Measurements from ENCODE around the gene RBMXL2. TPM values are rescaled to one million over a fixed set of nuclear protein-coding genes. Genes with fewer than 3 reads are reported as not detected.

The RBMXL2 gene
- 0.09 TPM in 1 of 2 replicates, not detected in the other for total RNA-seq

DNA sequence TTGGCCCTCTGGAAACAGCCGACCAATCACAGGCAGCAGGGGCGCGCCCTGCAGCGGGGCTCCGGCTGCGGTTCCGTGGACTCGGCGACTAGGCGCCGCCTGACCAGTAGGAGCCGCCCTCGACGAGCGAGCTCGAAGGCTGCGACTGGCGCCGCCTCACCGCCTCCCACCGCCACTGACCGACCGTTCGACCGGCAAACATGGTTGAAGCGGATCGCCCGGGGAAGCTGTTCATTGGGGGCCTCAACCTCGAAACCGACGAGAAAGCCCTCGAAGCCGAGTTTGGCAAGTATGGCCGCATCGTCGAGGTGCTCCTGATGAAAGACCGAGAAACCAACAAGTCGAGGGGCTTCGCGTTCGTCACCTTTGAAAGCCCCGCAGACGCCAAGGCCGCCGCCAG lies at the start of gene RBMXL2:
RBMXL2 (plus strand) TSS at position 78 of the 400 bp plus-strand sequence; CDS start at position 201, 123 bp downstream.
- Mint-ChIP-seq H3K36me3 (ENCODE audit: low read depth) (no peaks in the 10 kb centered on the region), H3K4me3 (ENCODE audit: low read depth) (no peak within 1 kb of the TSS), H3K27ac (no peak within 1 kb of the TSS), H3K27me3 (ENCODE audit: low read depth) (peaks cover 3% of the 10 kb centered on the region), H3K9me3 (no peaks in the 10 kb centered on the region), H3K4me1 (ENCODE audit: low read depth) (no peaks in the 10 kb centered on the region)
- intact Hi-C loops (cut with micrococcal nuclease), result no loop called here
- no peak for DNase-seq (ENCODE audit: low spot score)

DNA sequence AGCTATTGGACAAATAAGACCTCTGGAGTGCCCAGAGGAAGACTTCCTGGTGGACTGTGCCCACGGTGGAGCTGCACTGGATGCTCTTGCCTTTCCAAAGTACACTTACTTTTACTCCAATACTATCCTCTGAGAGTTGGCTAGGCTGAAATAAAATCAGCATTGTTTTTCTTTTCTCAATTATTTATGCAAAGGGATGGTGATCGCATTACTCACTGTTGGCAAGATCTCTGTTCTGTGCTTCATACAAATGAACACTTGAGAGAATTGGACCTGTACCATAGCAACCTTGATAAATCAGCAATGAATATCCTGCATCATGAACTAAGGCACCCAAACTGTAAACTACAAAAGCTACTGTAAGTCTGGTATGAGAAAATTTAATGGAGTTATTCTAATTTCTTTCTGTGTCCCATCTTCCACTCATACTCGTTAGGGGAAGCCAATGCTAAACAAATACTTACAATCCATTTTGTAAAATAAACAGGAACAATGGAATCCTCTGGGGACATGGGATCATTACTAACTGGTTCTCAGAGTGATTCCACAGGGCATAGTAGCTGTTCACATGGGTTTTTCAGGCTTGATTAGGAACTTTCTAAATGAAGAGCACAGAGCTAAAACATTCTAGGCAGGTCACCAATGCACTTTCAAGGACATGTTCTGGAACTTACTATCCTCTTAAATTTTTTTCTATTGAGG lies 42.2 kb upstream of the RBMXL2 start:
- Mint-ChIP-seq H3K4me3 (ENCODE audit: low read depth) (no peak overlapping the region), H3K27ac (no peak overlapping the region), H3K27me3 (ENCODE audit: low read depth) (no peaks in the 10 kb centered on the region), H3K36me3 (ENCODE audit: low read depth) (no peaks in the 10 kb centered on the region), H3K9me3 (no peaks in the 10 kb centered on the region), H3K4me1 (ENCODE audit: low read depth) (no peaks in the 10 kb centered on the region)
- intact Hi-C loops (cut with micrococcal nuclease), result no loop called here
- no peak for DNase-seq (ENCODE audit: low spot score)

DNA sequence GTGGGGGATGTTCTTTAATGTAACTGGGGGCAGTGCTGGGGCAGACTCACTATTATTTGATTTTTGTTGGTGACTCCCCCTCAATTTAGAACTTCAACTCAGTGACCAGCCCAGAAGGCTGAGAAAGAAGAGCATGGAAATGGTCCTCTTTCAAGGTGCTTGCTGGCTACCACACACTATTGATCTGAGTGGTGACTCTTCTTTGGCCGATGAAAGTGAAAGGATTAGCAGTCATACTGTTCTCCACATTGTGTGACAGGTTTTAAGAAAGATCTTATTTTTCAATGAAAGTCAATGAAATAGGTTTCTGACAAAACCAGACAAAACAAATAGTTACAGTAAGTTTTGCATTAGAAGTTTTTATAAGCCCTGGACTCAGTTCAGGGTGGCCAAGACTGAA lies 38.6 kb upstream of the RBMXL2 start:
- no peaks in the 10 kb centered on the region for H3K36me3 Mint-ChIP-seq (ENCODE audit: low read depth)

DNA sequence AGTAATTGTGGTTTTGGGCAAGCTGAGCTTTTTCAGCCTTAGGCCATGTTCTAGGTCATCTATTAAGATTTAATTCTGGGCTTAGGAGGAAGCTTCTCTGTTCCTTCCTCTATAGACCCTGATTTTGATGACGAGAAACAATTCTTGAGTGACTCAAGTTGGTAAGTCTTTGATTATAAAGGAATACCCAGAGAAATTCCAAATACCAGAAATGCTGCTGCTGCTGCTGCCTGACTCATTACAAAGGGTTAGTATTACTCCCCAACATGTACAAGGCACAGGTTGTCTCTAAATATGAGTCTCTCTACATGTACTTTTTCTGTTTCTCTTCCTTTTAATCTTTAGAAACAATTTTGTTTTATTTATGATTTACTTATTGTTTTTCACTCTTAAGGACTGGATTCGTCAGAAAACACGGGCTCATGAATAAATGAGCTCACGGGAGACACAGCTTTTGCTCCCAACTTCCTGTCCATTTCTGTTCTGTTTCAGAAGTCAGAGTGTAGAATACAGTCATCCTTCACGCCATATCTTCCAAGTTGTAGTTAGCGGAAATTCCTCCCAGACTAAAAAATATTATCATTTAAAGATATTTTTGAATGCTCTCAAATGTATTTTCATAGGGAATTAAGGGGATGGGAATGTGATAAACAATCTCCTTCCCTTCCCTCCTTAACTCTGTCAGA lies 31.8 kb upstream of the RBMXL2 start:
- no peaks in the 10 kb centered on the region for H3K9me3 Mint-ChIP-seq
- H3K4me3 Mint-ChIP-seq (ENCODE audit: low read depth), result no peak overlapping the region
- DNase-seq (ENCODE audit: low spot score), result no peak
- H3K27ac Mint-ChIP-seq, result no peak overlapping the region
- intact Hi-C loops (cut with micrococcal nuclease), result no loop called here
- H3K27me3 Mint-ChIP-seq (ENCODE audit: low read depth), result no peaks in the 10 kb centered on the region
- H3K36me3 Mint-ChIP-seq (ENCODE audit: low read depth), result no peaks in the 10 kb centered on the region
- H3K4me1 Mint-ChIP-seq (ENCODE audit: low read depth), result no peaks in the 10 kb centered on the region

More for the DNA sequence above, 38.6 kb upstream of the RBMXL2 start:
- intact Hi-C loops (cut with micrococcal nuclease), result no loop called here
- H3K27ac Mint-ChIP-seq, result no peak overlapping the region
- DNase-seq (ENCODE audit: low spot score), result no peak
- H3K4me1 Mint-ChIP-seq (ENCODE audit: low read depth), result no peaks in the 10 kb centered on the region
- no peak overlapping the region for H3K4me3 Mint-ChIP-seq (ENCODE audit: low read depth)
- H3K27me3 Mint-ChIP-seq (ENCODE audit: low read depth), result no peaks in the 10 kb centered on the region
- no peaks in the 10 kb centered on the region for H3K9me3 Mint-ChIP-seq

DNA sequence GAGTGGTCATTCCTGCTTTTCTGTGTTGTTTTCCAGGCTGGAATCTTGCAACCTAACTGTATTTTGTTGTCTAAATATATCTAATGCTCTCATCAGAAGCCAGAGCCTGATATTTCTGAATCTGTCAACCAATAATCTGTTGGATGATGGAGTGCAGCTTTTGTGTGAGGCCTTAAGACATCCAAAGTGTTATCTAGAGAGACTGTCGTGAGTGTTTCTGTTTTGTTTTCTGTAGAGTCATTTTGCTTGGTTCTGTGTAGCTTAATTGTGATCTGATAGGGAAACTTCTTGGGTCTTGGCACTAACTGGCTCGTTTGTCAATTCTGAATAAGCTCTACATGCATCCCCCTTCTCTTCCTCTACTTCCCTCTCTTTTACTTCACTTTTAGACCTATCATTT lies 31.2 kb upstream of the RBMXL2 start:
- H3K27me3 Mint-ChIP-seq (ENCODE audit: low read depth), result no peaks in the 10 kb centered on the region
- no peaks in the 10 kb centered on the region for H3K9me3 Mint-ChIP-seq
- no peak overlapping the region for H3K4me3 Mint-ChIP-seq (ENCODE audit: low read depth)
- no peak overlapping the region for H3K27ac Mint-ChIP-seq
- H3K4me1 Mint-ChIP-seq (ENCODE audit: low read depth), result no peaks in the 10 kb centered on the region
- DNase-seq (ENCODE audit: low spot score), result no peak
- H3K36me3 Mint-ChIP-seq (ENCODE audit: low read depth), result no peaks in the 10 kb centered on the region
- intact Hi-C loops (cut with micrococcal nuclease), result no loop called here

DNA sequence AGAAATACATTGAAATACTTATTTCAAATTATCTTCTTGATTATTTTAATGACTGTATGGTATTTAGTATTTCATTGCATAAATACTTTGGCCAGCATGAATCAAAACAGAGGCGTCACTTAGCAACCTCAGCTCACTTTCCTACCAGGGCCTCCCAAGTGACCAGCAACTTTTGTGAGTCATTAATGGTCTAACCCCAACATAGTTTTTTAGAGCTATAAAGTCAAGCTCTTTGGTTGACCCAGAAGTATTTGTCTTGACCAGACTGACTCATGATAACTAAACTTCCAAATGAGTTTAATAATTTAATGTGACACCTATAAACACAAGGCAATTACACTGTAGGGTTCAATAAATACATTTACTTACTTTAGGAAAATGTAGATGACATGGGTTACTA lies 27.9 kb upstream of the RBMXL2 start:
- Mint-ChIP-seq H3K9me3 (no peaks in the 10 kb centered on the region), H3K36me3 (ENCODE audit: low read depth) (no peaks in the 10 kb centered on the region), H3K4me1 (ENCODE audit: low read depth) (no peaks in the 10 kb centered on the region), H3K27me3 (ENCODE audit: low read depth) (no peaks in the 10 kb centered on the region), H3K4me3 (ENCODE audit: low read depth) (no peak overlapping the region), H3K27ac (no peak overlapping the region)
- no peak for DNase-seq (ENCODE audit: low spot score)
- intact Hi-C loops (cut with micrococcal nuclease), result no loop called here

DNA sequence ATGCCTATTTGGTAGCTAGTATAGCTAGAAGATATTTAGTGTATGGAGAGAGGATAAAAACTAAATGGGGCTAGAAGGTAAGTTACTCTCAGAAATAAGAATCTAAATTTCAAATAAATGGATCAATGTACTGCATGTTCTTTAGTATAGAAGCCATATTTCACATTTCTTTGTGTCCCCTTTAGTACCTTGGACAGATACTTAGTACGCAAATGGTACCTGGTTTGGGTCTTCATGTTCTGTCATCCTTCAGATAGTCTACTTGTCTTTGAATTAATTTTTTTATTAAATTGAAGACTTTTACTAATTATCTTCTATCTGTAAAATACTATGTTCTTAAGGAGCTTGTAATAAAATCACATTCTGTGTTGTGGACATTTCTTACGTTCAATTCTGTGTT lies 26.3 kb upstream of the RBMXL2 start:
- H3K36me3 Mint-ChIP-seq (ENCODE audit: low read depth), result no peaks in the 10 kb centered on the region
- no peaks in the 10 kb centered on the region for H3K9me3 Mint-ChIP-seq
- no peak for DNase-seq (ENCODE audit: low spot score)
- no peaks in the 10 kb centered on the region for H3K4me1 Mint-ChIP-seq (ENCODE audit: low read depth)
- H3K27me3 Mint-ChIP-seq (ENCODE audit: low read depth), result no peaks in the 10 kb centered on the region
- H3K27ac Mint-ChIP-seq, result no peak overlapping the region
- H3K4me3 Mint-ChIP-seq (ENCODE audit: low read depth), result no peak overlapping the region
- intact Hi-C loops (cut with micrococcal nuclease), result no loop called here

DNA sequence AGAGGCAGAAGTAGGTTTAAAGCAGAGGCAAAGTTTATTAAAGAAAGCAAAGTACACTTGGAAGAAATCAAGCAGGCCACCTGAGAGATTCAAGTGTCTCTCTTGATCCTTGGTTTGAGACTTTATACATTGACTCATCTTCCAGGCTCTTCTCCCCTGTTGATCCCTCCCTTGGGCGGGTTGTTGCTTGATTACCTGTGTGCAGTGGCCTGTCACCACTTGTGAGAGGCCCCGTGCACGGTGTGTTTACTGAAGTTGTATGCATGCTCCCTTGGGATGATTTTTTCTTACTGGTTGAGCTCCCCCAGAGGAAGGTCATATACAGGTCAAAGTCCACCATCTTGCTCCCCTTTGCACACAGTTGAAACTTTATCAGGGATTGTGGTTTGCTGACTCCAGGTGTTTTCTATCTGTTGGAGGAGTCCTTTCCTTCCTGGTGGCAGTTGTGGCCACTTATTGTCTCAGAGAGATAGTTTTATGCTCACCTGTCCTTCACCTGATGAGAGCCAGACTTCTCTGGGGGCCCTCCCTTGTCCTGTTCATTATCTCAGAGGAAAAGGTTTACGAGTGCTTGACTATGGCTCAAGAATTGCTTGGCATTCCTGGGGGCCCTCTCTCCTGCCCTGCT lies 16.3 kb upstream of the RBMXL2 start:
- no peaks in the 10 kb centered on the region for H3K27me3 Mint-ChIP-seq (ENCODE audit: low read depth)
- no peak for DNase-seq (ENCODE audit: low spot score)
- intact Hi-C loops (cut with micrococcal nuclease), result no loop called here
- no peaks in the 10 kb centered on the region for H3K4me1 Mint-ChIP-seq (ENCODE audit: low read depth)
- H3K4me3 Mint-ChIP-seq (ENCODE audit: low read depth), result no peak overlapping the region
- H3K9me3 Mint-ChIP-seq, result no peaks in the 10 kb centered on the region
- no peak overlapping the region for H3K27ac Mint-ChIP-seq
- H3K36me3 Mint-ChIP-seq (ENCODE audit: low read depth), result no peaks in the 10 kb centered on the region

DNA sequence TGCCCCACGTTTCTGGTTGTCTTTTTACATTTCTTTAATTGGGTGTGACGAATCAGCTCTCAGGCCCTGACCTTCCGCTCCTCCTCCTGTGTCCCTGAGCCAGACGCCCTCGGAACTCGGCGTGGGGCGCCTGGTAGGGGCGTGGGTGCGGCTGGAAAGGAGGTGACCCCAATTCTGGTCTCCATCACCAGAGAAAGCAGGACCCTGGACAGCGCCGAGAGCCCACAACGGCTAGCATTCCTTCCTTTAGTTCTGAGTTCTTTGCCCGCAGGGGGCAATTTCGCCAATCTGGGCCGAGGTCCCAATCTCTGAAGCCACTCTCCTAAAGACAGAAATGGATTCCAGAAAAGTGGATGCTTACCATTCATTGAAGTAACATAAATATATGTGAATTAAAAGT lies 11.7 kb upstream of the RBMXL2 start:
- H3K4me1 Mint-ChIP-seq (ENCODE audit: low read depth), result no peaks in the 10 kb centered on the region
- H3K36me3 Mint-ChIP-seq (ENCODE audit: low read depth), result no peaks in the 10 kb centered on the region
- no peak for DNase-seq (ENCODE audit: low spot score)
- no peak overlapping the region for H3K27ac Mint-ChIP-seq
- intact Hi-C loops (cut with micrococcal nuclease), result no loop called here
- H3K27me3 Mint-ChIP-seq (ENCODE audit: low read depth), result no peaks in the 10 kb centered on the region
- H3K9me3 Mint-ChIP-seq, result no peaks in the 10 kb centered on the region
- no peak overlapping the region for H3K4me3 Mint-ChIP-seq (ENCODE audit: low read depth)

DNA sequence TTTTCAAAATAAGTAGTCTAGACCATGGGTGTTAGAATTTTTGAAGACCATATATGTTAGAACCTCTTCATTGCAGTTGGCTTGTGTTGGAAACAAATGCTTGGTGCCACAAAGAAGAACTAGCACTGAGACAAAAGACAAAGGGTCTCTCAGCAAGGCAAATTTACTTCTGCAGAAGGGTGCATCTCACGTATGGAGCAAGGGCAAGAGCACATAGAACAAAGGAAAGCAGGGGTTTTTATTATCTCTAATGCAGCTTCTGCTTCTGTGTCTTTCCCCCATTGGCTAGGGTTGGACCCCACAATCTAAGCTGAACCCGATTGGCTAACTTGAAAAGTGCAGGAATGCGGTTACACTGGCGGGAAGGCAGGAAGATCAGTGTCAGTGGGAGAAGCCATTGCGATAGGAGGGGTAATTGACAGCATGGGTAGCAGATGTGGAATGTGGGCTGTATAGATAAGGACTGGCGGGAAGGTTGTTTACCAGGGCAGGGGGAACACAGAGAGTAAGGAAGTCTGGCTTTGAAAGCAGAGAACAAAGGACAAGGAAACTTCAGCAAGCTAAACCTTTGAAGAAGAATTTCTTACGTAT lies 9.2 kb upstream of the RBMXL2 start:
- Mint-ChIP-seq H3K4me1 (ENCODE audit: low read depth) (no peaks in the 10 kb centered on the region), H3K4me3 (ENCODE audit: low read depth) (no peak overlapping the region), H3K9me3 (no peaks in the 10 kb centered on the region), H3K36me3 (ENCODE audit: low read depth) (no peaks in the 10 kb centered on the region), H3K27ac (no peak overlapping the region), H3K27me3 (ENCODE audit: low read depth) (no peaks in the 10 kb centered on the region)
- no peak for DNase-seq (ENCODE audit: low spot score)
- intact Hi-C loops (cut with micrococcal nuclease), result no loop called here

DNA sequence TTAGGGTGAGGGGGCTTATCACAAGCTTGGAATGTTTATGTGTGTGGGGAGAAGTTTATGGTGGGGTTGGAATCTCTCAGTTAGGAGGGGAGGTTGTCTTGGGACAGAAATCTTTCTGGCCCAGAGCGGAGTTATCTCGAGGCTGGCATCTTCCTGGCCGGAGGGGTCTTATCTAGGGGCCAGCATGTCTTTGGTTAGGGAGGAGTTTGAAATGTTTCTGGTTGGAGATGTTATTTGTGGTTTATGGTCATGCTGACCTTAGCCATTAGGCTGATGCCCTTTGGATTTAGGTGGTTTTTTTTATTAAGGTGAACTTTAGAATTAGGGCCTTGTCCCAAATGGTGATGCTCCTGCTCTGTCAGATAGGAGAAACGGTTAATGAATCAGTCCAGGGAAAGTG lies 7.9 kb upstream of the RBMXL2 start:
- intact Hi-C loops (cut with micrococcal nuclease), result no loop called here
- Mint-ChIP-seq H3K9me3 (no peaks in the 10 kb centered on the region), H3K4me1 (ENCODE audit: low read depth) (no peaks in the 10 kb centered on the region), H3K4me3 (ENCODE audit: low read depth) (no peak overlapping the region), H3K27ac (no peak overlapping the region), H3K27me3 (ENCODE audit: low read depth) (no peaks in the 10 kb centered on the region), H3K36me3 (ENCODE audit: low read depth) (no peaks in the 10 kb centered on the region)
- DNase-seq (ENCODE audit: low spot score), result no peak

DNA sequence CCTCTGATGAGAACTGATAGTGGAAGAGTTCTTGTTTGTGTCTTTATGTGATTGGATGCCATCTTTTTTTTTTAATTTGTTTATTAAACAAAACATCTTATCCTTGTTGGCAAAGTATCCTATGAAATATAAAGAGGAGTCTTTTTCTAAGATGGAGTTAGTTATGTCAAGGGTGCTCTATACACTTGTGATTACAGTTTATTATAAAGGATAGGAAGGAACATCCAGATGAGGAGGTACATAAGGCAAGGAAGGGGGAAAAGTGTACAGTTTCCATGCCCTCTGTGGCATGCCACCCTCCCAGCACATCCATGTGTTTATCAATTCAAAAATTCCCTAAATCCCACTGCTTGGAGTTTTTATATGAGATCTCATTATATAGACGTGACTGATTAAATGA lies 7.4 kb upstream of the RBMXL2 start:
- Mint-ChIP-seq H3K4me3 (ENCODE audit: low read depth) (no peak overlapping the region), H3K27me3 (ENCODE audit: low read depth) (no peaks in the 10 kb centered on the region)
- intact Hi-C loops (cut with micrococcal nuclease), result no loop called here

More for the DNA sequence above, 7.4 kb upstream of the RBMXL2 start:
- DNase-seq (ENCODE audit: low spot score), result no peak
- Mint-ChIP-seq H3K9me3 (no peaks in the 10 kb centered on the region), H3K4me1 (ENCODE audit: low read depth) (no peaks in the 10 kb centered on the region), H3K36me3 (ENCODE audit: low read depth) (no peaks in the 10 kb centered on the region), H3K27ac (no peak overlapping the region)
